GM19043 (cell line): ENCODE measurements around the gene TREML1.
"Not testable (repeated sequence)": the region's sequence is repeated elsewhere in the genome, so short reads cannot be mapped to it uniquely, and the experiment has no call there.

Experiments used
- ATAC-seq: cut with Tn5 transposase; IDR thresholded peaks from one replicate; pipeline ENCODE4 v1.9.1; 2021; ENCODE audit warnings: low read depth; ENCODE audit not compliant: unreplicated experiment

Gene TREML1

DNA sequence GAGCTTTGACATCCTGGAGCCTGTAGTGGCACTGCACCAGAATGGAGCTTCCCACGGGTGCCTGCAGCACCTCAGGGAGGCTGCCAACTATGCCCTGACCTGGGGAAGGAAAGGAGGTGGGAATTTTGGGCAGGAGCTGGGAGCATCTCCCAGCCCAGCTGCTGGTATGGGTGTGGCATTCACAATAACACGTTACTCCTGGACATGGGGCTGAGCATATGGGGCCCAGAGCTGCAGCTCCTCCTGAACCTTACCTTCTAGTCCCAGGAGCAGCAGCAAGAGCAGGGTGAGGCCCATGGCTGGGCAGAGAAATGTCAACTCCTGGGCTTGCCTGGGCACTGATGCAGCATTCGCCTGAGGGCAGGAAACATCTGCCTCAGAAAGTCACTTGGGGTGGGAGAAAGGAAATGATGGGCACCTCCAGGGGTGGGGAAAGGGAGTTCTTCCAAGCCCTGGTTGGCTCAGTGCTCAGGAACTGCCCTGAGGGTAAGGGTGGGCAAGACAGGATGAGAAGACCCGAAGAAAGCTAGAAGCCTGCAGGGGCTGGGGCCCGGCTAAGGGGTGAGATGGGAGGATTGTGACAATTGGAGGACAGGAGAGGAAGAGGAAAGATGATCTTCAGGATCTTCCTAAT is at the start of gene TREML1:
TSS of gene TREML1 (minus strand) at position 356 of the 634 bp plus-strand sequence. CDS start at position 297, 59 bp downstream.
- ATAC-seq = no peak

DNA sequence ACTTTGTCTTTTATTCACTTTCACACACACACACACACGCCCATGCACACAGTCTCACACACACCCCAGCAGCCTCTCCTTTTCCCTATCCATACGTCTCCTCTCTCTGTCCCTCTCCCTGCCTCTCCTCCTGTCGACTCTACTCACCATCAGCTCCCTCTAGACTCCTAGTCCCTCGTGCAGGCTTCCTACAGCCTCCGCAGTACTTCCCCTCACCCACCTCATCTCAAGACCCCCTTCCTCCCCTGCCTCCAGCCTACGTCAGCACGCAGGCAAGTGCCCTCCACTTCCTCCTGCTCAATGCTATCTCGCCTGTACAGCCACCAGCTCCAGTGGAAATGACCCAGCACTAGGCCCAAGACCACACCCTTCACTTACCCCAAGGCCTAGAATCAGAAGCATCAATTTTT is 47.6 kb upstream of the TREML1 start:
- ATAC-seq = no peak

- peak; percentile 39 for ATAC-seq
Measured at GRCh38 chr6:41200901-41201763, 47.0 kb upstream of the TREML1 start, which contains the start of gene TREML2. Gene TREML2, minus strand, starts transcription at chr6:41201149. Its CDS starts 141 bp downstream, at chr6:41201008.

- peak; percentile 18 for ATAC-seq
Measured at GRCh38 chr6:41200296-41200900, 46.3 kb upstream of the TREML1 start.

DNA sequence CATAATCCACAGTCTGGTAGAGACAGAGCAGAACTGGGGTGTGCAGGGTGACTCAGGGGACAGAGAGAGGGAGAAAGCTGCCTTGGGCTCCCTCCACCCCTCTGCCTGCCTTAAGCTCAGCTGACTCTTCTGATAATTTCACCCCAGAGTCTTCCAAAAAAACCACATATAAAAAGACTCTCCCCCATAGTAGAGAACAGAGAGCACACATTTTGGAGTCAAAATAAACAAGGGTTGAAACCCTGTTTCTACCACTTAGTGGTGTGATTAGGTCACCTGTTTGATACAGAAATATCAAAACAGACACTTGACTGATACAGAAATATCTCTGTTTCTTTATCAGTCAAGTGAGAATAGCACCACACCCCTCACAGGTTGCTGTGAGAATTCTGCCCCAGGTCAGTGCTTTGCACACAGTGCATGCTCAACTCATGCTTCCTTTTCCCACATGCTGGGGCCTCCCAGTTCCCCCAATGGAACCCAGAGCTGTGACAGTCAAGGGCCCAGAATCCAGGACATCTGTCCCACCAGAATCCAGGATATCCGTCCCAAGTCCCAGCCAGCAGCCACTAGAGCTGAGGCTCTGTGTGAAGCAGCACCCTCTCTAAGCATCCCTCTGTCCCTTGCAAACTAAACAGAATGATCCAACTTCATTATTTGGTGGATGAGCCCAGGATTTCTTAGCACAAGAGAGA is 45.6 kb upstream of the TREML1 start:
- ATAC-seq = no peak

- ATAC-seq = no peak
Measured at GRCh38 chr6:41197234-41197633, 43.1 kb upstream of the TREML1 start.

- no peak for ATAC-seq
Measured at GRCh38 chr6:41194386-41194785, 40.2 kb upstream of the TREML1 start.

DNA sequence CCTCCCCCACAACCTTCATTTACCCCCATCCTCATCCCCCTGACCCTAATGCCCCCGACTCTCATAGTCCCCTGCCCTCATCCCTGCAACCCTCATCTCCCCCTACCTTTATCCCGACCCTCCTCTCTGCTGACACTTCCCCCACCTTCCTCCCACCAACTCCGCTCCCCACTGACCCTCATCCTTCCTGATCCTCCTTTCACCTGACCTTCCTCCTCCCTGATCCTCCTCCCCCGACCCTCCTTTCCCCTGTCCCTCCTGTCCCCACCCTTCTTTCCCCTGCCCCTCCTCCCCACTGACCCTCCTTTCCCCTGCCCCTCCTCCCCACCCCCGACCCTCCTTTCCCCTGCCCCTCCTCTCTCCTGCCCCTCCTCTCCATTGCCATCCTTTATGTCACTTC is 39.7 kb upstream of the TREML1 start:
- no peak for ATAC-seq

DNA sequence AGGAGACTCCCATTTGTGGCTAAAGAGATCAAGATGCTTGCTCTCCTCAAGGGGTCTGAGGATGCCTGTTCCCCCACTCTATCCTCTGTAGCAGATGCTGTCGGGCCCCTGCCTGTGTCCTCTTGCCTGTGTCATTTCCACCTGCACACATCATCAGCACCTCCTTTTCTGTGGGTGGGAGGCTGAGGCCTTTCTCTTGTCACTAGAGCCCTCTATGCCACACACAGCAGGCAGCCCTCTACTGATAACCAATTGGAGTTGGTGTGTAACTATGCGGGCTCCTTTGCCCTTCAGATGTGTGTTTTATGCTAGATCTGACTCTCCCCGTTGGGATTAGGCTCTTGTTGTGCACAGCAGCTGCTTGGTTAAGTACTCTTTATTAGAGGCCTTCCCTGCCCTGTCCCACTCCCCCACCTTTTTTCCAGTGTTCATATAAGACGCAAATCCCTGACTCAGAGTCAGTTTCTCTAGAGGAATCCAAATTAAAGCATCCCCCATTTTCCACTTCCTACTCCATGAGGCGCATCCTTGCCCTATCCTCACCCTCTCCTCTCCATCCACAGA is 39.1 kb upstream of the TREML1 start:
- no peak for ATAC-seq

- ATAC-seq = no peak
Measured at GRCh38 chr6:41191569-41191968, 37.4 kb upstream of the TREML1 start.

DNA sequence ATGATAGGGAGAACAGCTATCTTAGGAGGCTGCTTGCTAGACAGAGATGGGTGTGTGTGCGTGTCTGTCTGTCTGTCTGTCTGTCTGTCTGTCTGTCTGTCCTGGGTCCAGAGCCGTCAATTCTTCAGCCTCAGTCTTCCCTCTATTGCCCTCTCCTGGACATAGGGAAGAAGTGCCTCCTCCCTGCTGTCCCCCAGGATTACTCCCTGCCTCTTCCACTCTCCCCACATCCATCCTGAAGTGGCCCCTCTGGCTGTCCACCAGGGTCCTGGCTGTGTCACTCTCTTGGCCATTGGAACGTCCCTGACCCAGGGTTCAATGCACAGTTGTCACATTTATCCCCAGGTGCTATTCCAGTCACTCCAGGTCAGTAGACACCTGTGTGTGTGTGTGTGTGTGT is 36.6 kb upstream of the TREML1 start:
- no peak for ATAC-seq

GRCh38 chr6:41189967-41190366 is 35.8 kb upstream of the TREML1 start:
- ATAC-seq = no peak

DNA sequence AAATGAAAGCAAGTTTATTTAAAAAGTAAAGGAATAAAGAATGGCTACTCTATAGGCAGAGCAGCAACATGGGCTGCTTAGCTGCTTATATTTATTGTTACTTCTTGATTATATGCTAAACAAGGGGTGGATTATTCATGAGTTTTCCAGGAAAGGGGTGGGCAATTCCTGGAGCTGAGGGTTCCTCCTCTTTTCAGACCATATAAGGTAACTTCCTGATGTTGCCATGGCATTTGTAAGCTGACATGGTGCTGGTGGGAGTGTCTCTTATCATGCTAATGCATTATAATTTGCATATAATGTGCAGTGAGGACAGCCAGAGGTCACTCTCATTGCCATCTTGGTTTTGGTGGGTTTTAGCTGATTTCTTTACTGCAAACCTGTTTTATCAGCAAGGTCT is 34.9 kb upstream of the TREML1 start:
- not testable (repeated sequence) for ATAC-seq

- no peak for ATAC-seq
Measured at GRCh38 chr6:41187924-41188886, 34.1 kb upstream of the TREML1 start.

- no peak for ATAC-seq
Measured at GRCh38 chr6:41186031-41186562, 31.9 kb upstream of the TREML1 start.

GRCh38 chr6:41184761-41185160 is 30.6 kb upstream of the TREML1 start:
- no peak for ATAC-seq

DNA sequence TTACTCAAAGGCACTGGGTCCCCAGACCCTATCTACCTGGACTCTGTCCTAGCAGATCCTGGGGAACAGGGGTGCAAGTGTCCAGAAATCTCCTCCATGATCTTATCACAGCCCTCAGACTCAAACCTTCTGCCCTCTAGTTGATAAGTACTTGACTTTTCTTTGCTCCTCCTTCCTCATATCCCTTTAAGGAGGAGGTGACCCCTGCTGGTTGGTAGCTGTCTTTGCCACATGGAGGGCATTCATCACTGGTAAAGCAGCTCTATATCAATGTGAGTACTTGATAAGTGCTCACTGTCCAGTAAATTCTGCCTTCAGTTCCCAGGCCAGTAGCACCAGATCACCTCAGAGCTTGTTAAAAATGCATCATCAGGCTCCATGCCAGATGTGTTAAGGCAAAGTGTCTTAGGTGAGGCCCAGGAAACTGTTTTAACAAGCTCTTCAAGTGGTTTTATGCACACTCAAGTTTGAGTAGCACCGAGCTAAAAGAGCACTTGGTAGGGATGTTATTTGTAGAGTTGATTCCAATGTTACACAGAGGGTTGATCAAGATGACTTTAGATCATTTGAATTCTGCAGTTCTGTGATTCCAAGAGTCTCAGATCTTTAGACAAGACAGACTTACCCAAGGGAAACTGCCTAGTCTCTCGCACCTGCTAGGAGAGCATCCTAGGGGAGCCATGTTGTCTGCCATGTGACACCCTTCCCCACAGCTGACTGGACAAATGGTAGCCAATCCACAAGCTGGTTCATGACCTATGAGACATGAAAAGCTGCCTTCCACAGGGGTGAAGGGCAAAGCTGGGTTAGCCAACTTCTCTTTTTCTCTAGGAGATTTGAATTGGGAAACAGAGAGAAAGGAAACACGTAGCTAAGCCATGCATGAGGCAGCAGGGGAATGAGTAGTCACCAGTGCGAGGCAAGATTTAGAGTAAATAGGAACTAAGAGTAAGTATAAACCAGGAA is 28.2 kb upstream of the TREML1 start:
- peak; percentile 51 for ATAC-seq

GRCh38 chr6:41181566-41181965 is 27.4 kb upstream of the TREML1 start:
- ATAC-seq = no peak
